ENCODE data around the gene DOCK8.

Gene DOCK8

GRCh38 chr9:382383-382782 is 167.7 kb downstream of the DOCK8 start:
- H3K4me3 ChIP-seq (ENCODE audit: low read depth, low read length) = no peak overlapping the region
- no peaks in the 10 kb centered on the region for H3K4me1 ChIP-seq
- no peak for DNase-seq
- no peaks in the 10 kb centered on the region for H3K36me3 ChIP-seq
- TF ChIP-seq CTCF (IDR thresholded peaks at IDR 0.05; ENCODE audit: low read depth, low read length) = no peak
- H3K9me3 ChIP-seq = no peaks in the 10 kb centered on the region
- H3K27me3 ChIP-seq = peaks cover 8% of the 10 kb centered on the region

- Histone ChIP-seq H3K4me1 (no peaks in the 10 kb centered on the region), H3K36me3 (no peaks in the 10 kb centered on the region), H3K4me3 (ENCODE audit: low read depth, low read length) (no peak overlapping the region), H3K9me3 (no peaks in the 10 kb centered on the region), H3K27me3 (peaks cover 19% of the 10 kb centered on the region)
- DNase-seq = peak; percentile 30
- TF ChIP-seq CTCF (IDR thresholded peaks at IDR 0.05; ENCODE audit: low read depth, low read length) = peak; percentile 82
Measured at GRCh38 chr9:385818-386398, 171.2 kb downstream of the DOCK8 start.

- Histone ChIP-seq H3K27me3 (peaks cover 11% of the 10 kb centered on the region), H3K36me3 (no peaks in the 10 kb centered on the region)
- TF ChIP-seq CTCF (IDR thresholded peaks at IDR 0.05; ENCODE audit: low read depth, low read length) = no peak
Measured at GRCh38 chr9:389159-389558, 174.5 kb downstream of the DOCK8 start.

GRCh38 chr9:389758-390157 is 175.1 kb downstream of the DOCK8 start:
- no peaks in the 10 kb centered on the region for H3K36me3 ChIP-seq
- no peak overlapping the region for H3K4me3 ChIP-seq (ENCODE audit: low read depth, low read length)
- no peak for TF ChIP-seq CTCF (IDR thresholded peaks at IDR 0.05; ENCODE audit: low read depth, low read length)
- H3K9me3 ChIP-seq = no peaks in the 10 kb centered on the region
- no peak for DNase-seq
- H3K27me3 ChIP-seq = peaks cover 11% of the 10 kb centered on the region
- no peaks in the 10 kb centered on the region for H3K4me1 ChIP-seq

More at GRCh38 chr9:389159-389558, 174.5 kb downstream of the DOCK8 start:
- Histone ChIP-seq H3K4me3 (ENCODE audit: low read depth, low read length) (no peak overlapping the region), H3K4me1 (no peaks in the 10 kb centered on the region), H3K9me3 (no peaks in the 10 kb centered on the region)
- DNase-seq = no peak

- Histone ChIP-seq H3K9me3 (no peaks in the 10 kb centered on the region), H3K27me3 (peaks cover 11% of the 10 kb centered on the region), H3K4me3 (ENCODE audit: low read depth, low read length) (no peak overlapping the region), H3K4me1 (no peaks in the 10 kb centered on the region), H3K36me3 (no peaks in the 10 kb centered on the region)
- DNase-seq = no peak
- no peak for TF ChIP-seq CTCF (IDR thresholded peaks at IDR 0.05; ENCODE audit: low read depth, low read length)
Measured at GRCh38 chr9:392077-392804, 177.6 kb downstream of the DOCK8 start.

All from BE2C (cell line).